GM12873 (cell line): ENCODE results near the gene DIP2C.

Source experiments
- CTCF ChIP-seq: IDR thresholded peaks from 2 replicates; pipeline ENCODE4 v1.5.1; 2012; ENCODE audit warnings: low read depth, mild to moderate bottlenecking, moderate library complexity, low read length, control low read depth; ENCODE audit not compliant: insufficient read depth; ENCODE audit errors: missing control alignments

DIP2C gene

GRCh38 chr10:350981-351501 is 338.4 kb downstream of the DIP2C start:
- no peak for TF ChIP-seq CTCF

- TF ChIP-seq CTCF, result no peak
Measured at GRCh38 chr10:349081-349480, 340.4 kb downstream of the DIP2C start.

- no peak for TF ChIP-seq CTCF
Measured at GRCh38 chr10:348456-348855, 341.0 kb downstream of the DIP2C start.

- no peak for TF ChIP-seq CTCF
Measured at GRCh38 chr10:344582-345200, 344.8 kb downstream of the DIP2C start.

- TF ChIP-seq CTCF, result no peak
Measured at GRCh38 chr10:343231-344220, 345.9 kb downstream of the DIP2C start.

- no peak for TF ChIP-seq CTCF
Measured at GRCh38 chr10:341081-341740, 348.3 kb downstream of the DIP2C start.

- TF ChIP-seq CTCF, result no peak
Measured at GRCh38 chr10:340646-341045, 348.8 kb downstream of the DIP2C start.
